GM18499 (cell line): ENCODE results near the gene CYB561D2.

Experiments
- ATAC-seq: cut with Tn5 transposase; IDR thresholded peaks from one replicate; pipeline ENCODE4 v1.9.1; 2021; ENCODE audit warnings: moderate number of reproducible peaks; ENCODE audit not compliant: insufficient read depth, unreplicated experiment

The CYB561D2 gene

DNA sequence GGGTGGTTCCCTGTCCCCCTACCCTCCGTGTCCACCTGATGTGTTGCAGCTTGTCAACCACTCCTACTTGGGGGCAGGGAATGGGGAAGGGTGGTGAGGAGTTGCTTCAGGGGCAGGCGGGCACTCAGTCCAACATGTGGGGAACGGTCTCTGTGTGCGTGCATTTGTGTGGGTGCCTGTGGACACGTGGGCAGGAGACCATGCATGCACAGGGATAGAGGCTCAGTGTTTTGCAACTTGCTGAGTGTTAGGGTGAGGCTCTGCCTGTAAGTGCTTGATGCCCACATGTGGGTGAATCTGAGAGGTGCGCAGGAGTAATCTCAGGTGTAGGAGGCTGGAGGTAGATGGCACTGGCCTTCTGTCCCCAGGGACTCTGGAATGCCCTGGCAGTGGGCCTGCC lies 33.1 kb downstream of the CYB561D2 start:
- no peak for ATAC-seq

DNA sequence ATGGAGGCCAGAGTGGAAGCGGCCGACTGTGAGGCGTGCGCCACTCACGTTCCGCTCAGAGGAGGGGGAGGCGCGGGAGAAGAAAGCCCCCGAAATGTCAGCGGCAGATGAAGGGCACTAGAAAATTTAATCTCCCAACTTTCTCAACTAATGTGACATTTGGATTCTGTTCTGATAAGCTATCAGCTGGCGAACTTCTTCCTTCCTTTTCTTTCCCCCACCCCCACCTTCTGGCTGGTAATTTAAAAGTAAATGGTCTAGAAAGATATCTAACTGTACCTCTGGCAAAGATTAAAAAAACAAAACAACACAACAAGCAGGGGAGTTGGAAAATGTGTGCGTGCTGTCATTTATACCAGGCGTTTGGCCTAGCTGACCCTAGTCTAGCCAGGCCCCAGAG lies 35.1 kb downstream of the CYB561D2 start:
- ATAC-seq, result no peak

DNA sequence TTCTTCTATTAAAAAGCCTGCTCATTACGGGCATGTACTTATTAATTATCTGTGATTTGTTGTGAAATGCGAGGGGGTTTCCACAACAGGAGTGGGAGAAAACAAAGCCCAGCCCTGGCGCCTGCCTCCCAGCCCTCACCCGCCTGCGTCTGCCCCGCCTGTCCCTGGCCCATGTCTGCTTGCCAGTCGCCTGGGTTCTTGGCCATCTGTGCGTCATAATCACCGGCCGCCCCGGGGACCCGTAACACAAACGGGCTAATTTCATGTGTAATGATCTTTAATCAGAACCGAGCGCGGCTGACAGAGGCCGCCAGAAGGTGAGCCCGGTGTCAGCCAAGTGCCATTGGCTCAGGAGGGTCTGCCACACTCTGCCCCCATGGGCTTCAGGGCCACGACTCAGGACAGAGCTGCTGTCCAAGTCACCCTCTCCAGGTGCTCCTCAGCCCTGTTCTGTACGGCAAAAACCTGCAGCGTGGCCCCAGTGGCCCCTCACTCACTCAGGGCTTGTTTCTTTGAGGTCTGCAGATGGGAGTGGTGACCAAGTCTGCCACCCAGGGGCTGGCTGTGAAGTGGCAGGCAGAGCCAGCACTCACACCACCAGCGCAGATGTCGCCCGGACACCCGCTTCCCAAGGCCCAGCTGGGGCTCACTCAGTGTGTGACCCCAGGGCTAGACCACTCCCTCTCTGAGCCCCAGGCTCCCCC lies 37.5 kb downstream of the CYB561D2 start:
- no peak for ATAC-seq

DNA sequence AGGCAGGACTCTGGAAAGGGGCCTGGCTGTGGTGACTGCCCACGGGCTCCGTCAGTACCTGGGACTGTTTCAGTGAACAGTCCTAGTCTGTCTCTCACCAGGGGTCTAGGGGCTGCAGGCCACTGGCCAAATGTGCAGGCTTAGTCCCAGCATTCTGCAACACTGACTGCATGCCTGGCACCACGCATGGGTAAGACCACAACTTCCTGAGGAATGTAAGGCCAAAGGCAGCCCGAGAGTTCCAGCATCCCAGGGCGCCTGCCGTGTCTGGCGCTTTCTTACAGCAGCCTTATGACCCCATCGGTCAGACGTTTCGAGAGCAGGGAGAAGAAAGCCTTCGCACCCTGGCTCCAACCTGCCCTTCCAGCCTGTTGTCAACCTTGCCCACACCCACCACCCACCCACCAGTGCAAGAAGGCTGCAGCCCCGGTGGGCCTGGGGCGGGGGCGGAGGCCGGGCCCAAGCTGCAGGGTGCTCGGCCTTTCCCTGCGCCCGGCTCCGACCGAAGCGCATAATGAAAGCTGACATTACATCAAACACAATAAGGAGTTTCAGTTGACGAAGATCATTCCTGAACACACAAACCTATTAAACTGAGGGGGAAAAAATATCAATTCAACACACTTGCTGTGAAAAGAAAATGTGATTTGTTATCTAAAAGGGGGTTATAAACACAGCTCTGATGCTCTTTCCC lies 38.2 kb downstream of the CYB561D2 start:
- no peak for ATAC-seq

DNA sequence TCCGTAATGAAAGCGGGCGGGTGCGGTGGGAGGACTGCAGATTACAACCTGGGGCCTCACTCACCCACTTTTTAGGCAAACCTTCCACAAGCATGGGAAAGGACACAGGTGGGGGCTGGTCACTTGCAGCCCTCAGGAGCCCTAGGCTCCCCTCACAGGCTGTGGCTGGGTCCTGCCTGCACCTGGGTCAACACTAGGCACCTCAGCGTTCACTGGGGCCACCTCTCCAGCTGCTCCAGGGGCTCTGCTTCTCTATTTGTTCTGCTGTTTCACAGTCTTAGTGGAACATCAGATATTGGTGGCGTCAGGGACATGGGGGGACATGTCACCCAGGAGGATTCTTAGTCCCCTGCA lies 38.7 kb downstream of the CYB561D2 start:
- ATAC-seq, result no peak

DNA sequence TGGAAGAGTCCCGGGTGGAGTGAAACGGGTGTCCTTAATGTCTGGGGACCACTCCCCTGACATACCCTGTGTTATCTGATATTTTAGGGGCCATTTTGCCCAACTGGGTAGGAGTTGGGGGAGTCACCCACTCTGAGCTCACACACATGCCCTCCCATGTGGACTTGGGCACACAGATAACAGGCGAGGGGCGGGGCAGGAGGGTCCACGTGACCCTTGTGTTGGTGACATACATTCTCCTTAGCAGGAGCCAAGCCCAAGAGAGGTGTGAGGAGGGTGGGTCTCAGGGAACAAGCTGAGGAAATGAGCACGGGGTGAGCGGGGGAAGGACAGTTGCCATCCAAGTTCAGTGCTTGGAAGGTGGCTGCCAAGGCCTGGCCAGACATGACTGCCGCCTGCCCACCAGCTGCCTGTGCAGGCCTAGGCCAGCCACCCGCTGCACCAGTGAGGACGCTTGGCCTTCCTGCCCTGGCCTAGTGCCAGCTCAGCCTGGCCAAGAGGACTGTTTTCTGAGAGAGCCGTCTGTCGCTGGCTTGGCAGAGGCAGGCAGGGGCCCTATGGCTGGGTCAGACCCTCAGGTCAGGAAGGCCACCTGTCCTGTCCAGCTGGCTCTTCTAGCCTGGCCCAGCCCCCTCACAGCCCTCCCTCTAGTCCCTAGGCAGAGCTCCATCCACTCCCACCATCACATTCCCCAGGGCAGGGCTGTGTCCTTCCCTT lies 40.0 kb downstream of the CYB561D2 start:
- no peak for ATAC-seq

DNA sequence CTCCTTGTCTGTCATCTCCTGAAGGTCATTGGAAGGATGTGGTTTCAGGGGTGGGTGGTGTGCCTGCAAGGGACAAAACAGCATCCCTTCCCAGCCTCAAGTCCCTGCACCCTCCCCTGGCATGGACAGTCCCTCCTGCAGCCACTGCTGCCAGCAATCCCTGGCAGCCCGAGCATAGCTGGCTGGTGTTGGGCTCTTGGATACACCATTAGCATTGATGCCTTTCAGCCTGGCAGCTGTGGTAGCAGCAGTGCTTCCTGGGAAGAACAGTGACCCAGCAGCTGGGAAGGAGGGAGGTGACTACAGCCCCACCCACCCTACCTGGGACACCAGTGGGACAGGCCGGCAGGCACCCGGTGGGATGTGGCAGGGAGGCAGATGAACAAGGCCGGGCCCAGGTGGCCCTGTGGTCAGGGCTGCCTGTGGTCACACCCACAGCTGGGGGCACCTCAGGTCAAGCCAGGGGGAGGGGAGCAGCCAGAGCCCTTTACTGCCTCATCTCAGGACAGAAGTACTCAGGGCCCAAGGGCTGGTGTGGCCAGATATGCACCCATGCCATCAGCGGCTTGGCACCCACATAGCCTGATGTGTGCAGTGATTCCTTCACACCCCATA lies 41.5 kb downstream of the CYB561D2 start:
- no peak for ATAC-seq

DNA sequence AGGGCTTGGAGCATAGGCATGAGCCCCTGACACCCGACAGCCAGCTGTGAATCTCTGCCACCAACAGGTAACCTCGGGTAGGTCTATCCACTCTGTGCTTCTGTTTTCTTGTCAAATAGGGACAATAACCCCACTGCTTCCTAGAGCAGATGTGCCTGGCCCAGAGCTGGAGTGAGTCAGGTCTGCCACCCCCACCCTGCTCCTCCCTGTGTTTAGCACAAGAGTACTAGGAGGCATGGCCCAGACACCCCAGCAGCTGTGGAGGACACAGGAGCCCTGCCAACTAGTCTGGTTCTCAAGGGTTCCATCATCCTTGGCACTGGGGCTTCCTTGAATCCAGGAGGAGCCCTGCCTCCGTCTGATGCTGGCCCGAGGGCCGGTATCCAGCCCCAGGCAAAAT lies 42.4 kb downstream of the CYB561D2 start:
- ATAC-seq, result no peak

DNA sequence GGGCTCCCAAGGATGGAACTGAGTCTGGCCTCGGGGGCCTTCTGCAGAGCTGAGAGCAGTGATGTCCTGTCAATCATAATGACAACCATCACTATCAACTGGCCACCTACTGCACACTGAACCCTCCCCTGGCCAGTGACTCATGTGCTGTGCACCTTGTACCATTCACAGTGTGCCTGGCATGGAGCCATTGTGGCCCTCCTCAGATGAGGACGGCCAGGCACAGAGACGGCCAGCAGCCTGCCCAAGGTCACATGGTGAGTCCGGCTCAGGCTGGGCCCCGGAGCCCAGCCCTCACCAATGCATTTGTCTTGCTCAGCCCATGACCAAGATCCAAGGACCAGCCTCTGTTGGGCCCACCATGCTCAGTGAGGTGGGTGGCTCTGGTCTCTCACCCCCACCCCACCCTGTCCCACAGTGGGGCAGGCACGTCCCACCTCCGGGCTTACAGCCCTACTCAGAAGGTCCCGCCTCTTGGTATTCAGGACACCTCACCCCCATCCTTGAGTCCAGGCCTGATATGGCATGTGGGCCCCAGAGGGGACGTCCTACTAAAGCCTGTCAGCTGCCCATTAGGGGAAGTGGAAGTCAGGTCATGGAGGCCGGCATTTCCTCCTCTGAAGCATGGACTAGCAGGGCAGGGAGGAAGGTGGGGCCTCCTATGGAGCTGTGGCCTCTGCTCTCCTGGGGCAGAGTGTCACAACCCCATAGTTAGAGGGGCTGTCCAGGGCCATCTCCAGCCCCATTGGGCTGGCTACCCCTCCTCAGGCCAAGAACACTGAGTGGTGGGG lies 44.6 kb downstream of the CYB561D2 start:
- no peak for ATAC-seq

DNA sequence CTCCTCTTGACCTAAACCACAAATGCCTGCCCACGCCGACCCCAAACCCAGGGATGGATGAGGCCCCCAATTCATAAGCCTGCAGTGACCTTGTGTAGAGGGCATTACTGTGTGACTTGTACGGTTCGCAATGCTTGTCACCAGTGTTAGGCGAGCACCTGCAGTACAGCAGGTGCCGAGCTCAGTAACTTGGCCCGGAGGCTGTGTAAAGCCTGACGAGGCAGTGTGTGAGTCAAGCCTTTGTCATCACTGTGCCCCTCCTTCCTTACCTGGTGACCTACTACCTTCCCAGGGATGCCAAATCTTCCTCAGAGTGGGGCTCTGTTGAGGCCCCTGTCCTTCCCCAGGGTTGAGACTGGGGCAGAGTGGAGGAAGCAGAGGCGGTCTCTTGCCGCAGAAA lies 45.8 kb downstream of the CYB561D2 start:
- ATAC-seq, result no peak

DNA sequence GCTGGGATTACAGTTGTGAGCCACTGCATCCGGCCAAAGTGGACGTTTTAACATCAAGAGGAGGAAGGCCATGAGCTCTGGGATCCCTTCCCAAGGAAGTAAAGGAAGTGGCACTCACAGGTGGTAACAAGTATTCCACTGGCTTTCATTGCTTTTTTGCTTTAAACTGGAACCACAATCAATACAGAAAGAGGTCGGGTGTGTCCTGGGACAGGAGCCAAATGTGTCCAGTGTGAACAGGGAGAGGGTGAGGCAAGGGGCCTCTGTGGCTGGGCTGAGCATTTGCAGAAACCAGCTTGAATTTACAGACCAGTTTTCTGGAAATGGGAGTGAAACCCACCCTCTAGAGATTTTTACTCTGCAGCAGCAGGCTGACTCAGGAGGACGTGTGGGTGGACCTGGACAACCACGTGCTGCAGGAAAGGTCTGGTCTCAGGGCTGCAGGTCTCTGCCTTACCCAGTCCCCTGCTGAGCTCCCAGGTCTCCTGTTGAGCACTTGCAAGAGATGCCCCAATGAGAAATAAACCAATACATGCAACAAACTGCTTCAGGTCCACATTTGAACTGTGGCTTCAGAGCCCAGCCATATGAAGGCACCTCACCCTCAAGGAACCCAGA lies 51.4 kb downstream of the CYB561D2 start:
- ATAC-seq, result no peak
